ENCODE data around the gene UROS. TPM values are rescaled to one million over a fixed set of nuclear protein-coding genes. Genes with fewer than 3 reads are reported as not detected.

The UROS gene
- total RNA-seq, 1 donor, result 32.6 TPM

DNA sequence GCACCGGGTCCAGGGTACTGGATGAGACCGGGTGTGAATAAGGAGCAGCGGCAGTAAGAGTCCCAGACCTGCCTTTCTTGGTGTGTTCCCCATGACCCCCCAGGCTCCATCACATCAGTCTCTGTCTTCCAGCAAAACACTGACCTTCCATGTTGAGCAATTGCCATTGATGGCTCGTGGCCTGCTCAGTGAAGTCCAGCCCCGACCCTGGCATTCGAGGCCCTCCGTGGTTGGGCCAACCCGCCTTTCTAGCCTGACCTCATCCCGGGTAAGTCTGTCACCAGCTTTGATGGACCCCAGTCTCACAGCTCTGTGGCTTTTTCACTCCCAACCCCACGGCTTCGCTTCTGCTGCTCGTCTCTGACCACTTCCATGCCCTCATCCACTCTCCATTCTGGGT, 53.9 kb downstream of the UROS start:
- no peak for DNase-seq (ENCODE audit: low read depth in 2 of 3, low spot score in 2 of 3)

DNA sequence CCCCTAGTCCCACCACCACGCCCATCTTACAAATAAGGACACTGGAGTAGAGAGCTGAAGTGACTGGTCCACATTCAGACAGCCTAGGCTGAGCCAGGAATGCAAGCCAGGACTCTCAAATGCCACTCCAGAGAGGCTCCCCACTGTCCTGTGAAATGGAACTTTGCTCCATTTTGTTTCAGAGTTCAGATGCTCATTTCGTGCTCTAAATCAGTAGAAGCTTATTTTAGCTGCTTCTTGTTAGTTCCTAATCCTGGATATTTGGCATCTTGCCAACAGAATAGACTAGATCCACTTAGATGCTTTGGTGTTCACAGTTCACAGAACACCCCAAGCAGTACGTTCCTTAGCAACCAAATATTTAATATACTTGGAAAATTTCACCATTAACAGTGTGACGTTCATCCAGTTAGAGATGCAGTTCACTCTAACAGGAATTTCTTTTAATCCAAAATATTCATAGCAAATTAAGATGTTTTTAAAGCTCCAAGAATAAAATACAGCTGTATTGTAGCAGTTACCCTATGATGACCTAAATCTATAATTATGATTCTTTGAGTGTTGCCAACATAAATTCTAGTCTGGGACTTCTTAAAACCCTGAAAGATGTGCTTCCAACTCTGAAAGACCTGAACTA, 54.7 kb downstream of the UROS start:
- DNase-seq (ENCODE audit: low read depth in 2 of 3, low spot score in 2 of 3), result peak in 1 of 3 donors; percentile 4

GRCh38 chr10:125766511-125766910, 56.5 kb downstream of the UROS start:
- no peak for DNase-seq (ENCODE audit: low read depth in 2 of 3, low spot score in 2 of 3)

GRCh38 chr10:125765835-125766234, 57.2 kb downstream of the UROS start:
- DNase-seq (ENCODE audit: low read depth in 2 of 3, low spot score in 2 of 3), result no peak

GRCh38 chr10:125762692-125763648, 60.1 kb downstream of the UROS start:
- DNase-seq (ENCODE audit: low read depth in 2 of 3, low spot score in 2 of 3), result no peak

GRCh38 chr10:125761961-125762360, 61.1 kb downstream of the UROS start:
- no peak for DNase-seq (ENCODE audit: low read depth in 2 of 3, low spot score in 2 of 3)

- no peak for DNase-seq (ENCODE audit: low read depth in 2 of 3, low spot score in 2 of 3)
These were observed 65.3 kb downstream of the UROS start for GRCh38 chr10:125757742-125758141.

DNA sequence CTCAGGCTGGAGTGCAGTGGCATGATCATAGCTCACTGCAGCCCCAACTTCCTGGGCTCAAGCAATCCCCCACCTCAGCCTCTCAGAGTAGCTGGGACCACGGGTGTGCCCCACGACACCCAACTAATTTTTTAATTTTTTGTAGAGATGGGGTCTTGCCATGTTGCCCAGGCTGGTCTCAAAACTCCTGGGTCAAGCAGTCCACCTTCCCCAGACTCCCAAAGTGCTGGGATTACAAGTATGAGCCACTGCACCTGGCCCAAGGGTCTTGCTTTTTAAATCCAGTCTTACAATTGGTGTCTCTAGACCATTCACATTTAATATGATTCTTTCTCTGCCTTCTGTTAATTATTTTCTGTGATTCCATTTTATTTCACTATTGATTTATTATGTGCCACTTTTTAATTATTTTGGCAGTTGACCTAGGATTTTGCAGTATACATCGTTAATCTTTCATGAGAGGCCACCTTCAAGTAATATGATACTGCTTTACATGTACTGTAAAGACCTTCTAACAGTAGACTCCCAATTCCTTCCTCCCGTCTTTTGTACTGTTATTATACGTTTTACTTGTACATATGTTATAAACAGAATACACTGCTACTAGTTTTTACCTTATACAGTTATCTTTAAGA, 66.1 kb downstream of the UROS start:
- DNase-seq (ENCODE audit: low read depth in 2 of 3, low spot score in 2 of 3), result no peak

DNA sequence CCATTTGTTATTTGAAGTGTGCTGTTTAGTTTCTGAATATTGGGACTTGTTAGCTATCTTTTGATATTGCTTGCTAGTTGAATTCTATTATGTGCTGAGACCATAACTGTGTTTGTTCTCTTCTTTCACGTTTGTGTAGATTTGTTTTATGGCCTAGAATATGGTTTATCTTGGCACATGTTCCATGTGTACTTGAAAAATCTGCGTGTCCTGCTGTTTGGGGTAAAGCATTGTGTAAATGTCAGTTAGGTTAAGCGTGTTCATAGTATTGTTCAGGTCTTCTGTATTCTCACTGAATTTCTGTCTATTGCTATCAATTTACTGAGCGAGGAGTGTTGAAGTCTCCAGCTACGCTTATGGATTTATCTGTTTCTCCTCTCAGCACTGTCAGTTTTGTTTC, 66.9 kb downstream of the UROS start:
- no peak for DNase-seq (ENCODE audit: low read depth in 2 of 3, low spot score in 2 of 3)

DNA sequence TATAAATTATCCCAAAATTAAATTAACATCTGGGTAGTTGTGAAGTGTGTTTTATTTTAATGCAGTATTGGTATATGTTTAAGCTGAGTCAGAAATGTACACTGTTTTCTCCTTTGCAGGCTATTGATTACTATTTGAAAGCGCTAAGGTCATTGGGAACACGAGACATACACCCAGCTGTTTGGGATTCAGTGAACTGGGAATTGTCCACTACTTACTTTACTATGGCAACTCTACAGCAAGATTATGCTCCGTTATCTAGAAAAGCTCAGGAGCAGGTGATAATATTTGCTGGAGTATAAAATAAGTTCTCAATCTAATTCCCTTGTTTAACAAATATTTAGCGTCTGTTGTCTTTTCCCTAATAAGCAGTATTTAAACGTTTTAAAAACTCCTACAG, 75.6 kb downstream of the UROS start:
- no peak for DNase-seq (ENCODE audit: low read depth in 2 of 3, low spot score in 2 of 3)

GRCh38 chr10:125744909-125745308, 78.1 kb downstream of the UROS start:
- DNase-seq (ENCODE audit: low read depth in 2 of 3, low spot score in 2 of 3), result no peak

DNA sequence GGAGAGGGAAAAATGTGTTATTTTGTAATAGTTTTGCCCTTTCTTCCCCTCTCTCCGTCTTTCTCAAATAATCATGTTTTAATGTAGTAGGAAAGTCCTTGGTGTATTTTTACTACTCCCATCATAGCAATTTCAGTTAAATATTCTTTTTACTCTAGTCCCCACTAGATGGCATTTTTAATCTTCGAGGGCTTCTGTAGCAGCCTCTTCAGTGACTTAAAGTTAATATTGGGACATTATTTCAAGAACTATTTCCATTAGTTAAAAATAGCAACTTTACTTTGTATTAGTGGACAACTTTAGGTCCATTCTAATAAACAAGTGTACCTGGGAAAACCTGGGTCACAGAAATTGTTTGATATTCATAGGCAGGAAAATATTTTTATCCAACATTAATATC, 80.6 kb downstream of the UROS start:
- DNase-seq (ENCODE audit: low read depth in 2 of 3, low spot score in 2 of 3), result peak in 1 of 3 donors; percentile 5

- no peak for DNase-seq (ENCODE audit: low read depth in 2 of 3, low spot score in 2 of 3)
These were observed 82.9 kb downstream of the UROS start for GRCh38 chr10:125739994-125740679.

Small RNA genes within 50 kb of the gene (small RNA-seq; reads per million reads assigned to genes)
- not detected for gene MIR4484
- not detected for gene RF00017

Other genes starting within 250 kb of the UROS start
- not detected for gene TEX36, start 140.1 kb downstream of the UROS start, total RNA-seq
- gene EDRF1, start 103.5 kb downstream of the UROS start, total RNA-seq, result 13.2 TPM
- gene MMP21, start 47.4 kb downstream of the UROS start, total RNA-seq, result not detected
- 7.8 TPM for gene BCCIP, start 288 bp upstream of the UROS start, total RNA-seq
- gene DHX32, start 58.0 kb upstream of the UROS start, total RNA-seq, result 15.1 TPM
- gene FANK1, start 73.3 kb upstream of the UROS start, total RNA-seq, result 1.6 TPM